H1 (cell line): ENCODE data around the gene CAPN8.

ENCODE experiments used
- CEBPB ChIP-seq: IDR thresholded peaks from 2 replicates; pipeline ENCODE4 v1.6.1; 2012; ENCODE audit warnings: low read depth, low read length
- CTCF ChIP-seq, 3 experiments: IDR thresholded peaks; 1 replicate in 2 of 3; 2 replicates in 1 of 3; pipeline versions ENCODE4 v1.5.1 to v1.6.1; 2011; ENCODE audit warnings: low read length in 3 of 3, mild to moderate bottlenecking in 3 of 3, inconsistent platforms in 2 of 3, low read depth in 1 of 3, moderate library complexity in 1 of 3; ENCODE audit not compliant: insufficient read depth in 1 of 3; ENCODE audit errors: control extremely low read depth in 1 of 3
- EP300 ChIP-seq, 2 experiments: IDR thresholded peaks; 1 replicate in 1 of 2; 2 replicates in 1 of 2; pipeline ENCODE4 v1.6.1; 2011 to 2012; ENCODE audit warnings: low read depth in 2 of 2, low read length in 2 of 2, mild to moderate bottlenecking in 2 of 2, borderline replicate concordance in 1 of 2, inconsistent platforms in 1 of 2, moderate library complexity in 1 of 2
- EZH2 ChIP-seq: fragments of 200-600 bp; sonication (generic); IDR thresholded peaks from 2 replicates; pipeline ENCODE4 v1.7.1; 2012; ENCODE audit warnings: low read depth, mild to moderate bottlenecking, moderate library complexity, low read length, inconsistent platforms; ENCODE audit not compliant: severe bottlenecking
- GABPA ChIP-seq: IDR thresholded peaks from 2 replicates; pipeline ENCODE4 v1.6.1; 2011; ENCODE audit warnings: mild to moderate bottlenecking, low read length, moderate library complexity, borderline replicate concordance; ENCODE audit not compliant: insufficient read depth
- GTF2F1 ChIP-seq: IDR thresholded peaks from 2 replicates; pipeline ENCODE4 v1.6.1; 2012; ENCODE audit warnings: low read depth, low read length, improper control_type of control experiment, borderline replicate concordance
- POLR2A ChIP-seq, 2 experiments: IDR thresholded peaks; 1 replicate in 1 of 2; 2 replicates in 1 of 2; pipeline ENCODE4 v1.6.1; 2011; ENCODE audit warnings: low read depth in 2 of 2, low read length in 2 of 2, mild to moderate bottlenecking in 2 of 2; ENCODE audit errors: control extremely low read depth in 1 of 2
- POLR2AphosphoS5 ChIP-seq: IDR thresholded peaks from 2 replicates; pipeline ENCODE4 v1.6.1; 2011; ENCODE audit warnings: low read depth, low read length
- RBBP5 ChIP-seq: IDR thresholded peaks from 2 replicates; pipeline ENCODE4 v1.7.1; 2012; ENCODE audit warnings: low read depth, mild to moderate bottlenecking, inconsistent platforms, low read length, moderate library complexity, borderline replicate concordance
- ZNF274 ChIP-seq: IDR thresholded peaks from 2 replicates; pipeline ENCODE4 v1.7.0; 2012; ENCODE audit warnings: low read length, borderline replicate concordance; ENCODE audit errors: extremely low read depth

GRCh38 chr1:223525546-223525945, 140.0 kb downstream of the CAPN8 start:
- no peak for TF ChIP-seq CEBPB
- no peak for TF ChIP-seq CTCF (IDR thresholded peaks at IDR 0.05; ENCODE audit: control extremely low read depth in 1 of 3, insufficient read depth in 1 of 3, low read depth in 1 of 3, low read length in 3 of 3)
- no peak for TF ChIP-seq EP300 (IDR thresholded peaks at IDR 0.05; ENCODE audit: borderline replicate concordance in 1 of 2, low read depth in 2 of 2, low read length in 2 of 2)
- TF ChIP-seq GTF2F1, result no peak
- no peak for TF ChIP-seq GABPA
- no peak for TF ChIP-seq POLR2A (IDR thresholded peaks at IDR 0.05; ENCODE audit: control extremely low read depth in 1 of 2, low read depth in 2 of 2, low read length in 2 of 2)
- TF ChIP-seq ZNF274, result no peak
- TF ChIP-seq RBBP5, result no peak
- no peak for TF ChIP-seq EZH2
- TF ChIP-seq POLR2AphosphoS5, result no peak
